Measurements from ENCODE around the gene TRPC6. TPM values are rescaled to one million over a fixed set of nuclear protein-coding genes. Genes with fewer than 3 reads are reported as not detected.

The TRPC6 gene
- total RNA-seq, 4 donors from 2014 or later: 1.9 to 14.0 (median 3.9) TPM

- ATAC-seq (ENCODE audit: low FRiP score) (no peak), DNase-seq (ENCODE audit: low spot score) (no peak)
- no peak for TF ChIP-seq CTCF (IDR thresholded peaks at IDR 0.05)
These were observed 8.9 kb downstream of the TRPC6 start for GRCh38 chr11:101574886-101575285.

GRCh38 chr11:101567071-101567470 is 16.7 kb downstream of the TRPC6 start:
- ATAC-seq (ENCODE audit: low FRiP score): no peak
- no peak for TF ChIP-seq CTCF (IDR thresholded peaks at IDR 0.05)
- DNase-seq (ENCODE audit: low spot score): no peak

- TF ChIP-seq CTCF (IDR thresholded peaks at IDR 0.05): no peak
- DNase-seq (ENCODE audit: low spot score) (no peak), ATAC-seq (ENCODE audit: low FRiP score) (no peak)
These were observed 17.2 kb downstream of the TRPC6 start for GRCh38 chr11:101566626-101567025.

GRCh38 chr11:101563166-101563565 is 20.6 kb downstream of the TRPC6 start:
- TF ChIP-seq CTCF (IDR thresholded peaks at IDR 0.05): no peak

GRCh38 chr11:101555366-101555765 is 28.4 kb downstream of the TRPC6 start:
- TF ChIP-seq CTCF (IDR thresholded peaks at IDR 0.05): no peak
- ATAC-seq (ENCODE audit: low FRiP score): no peak
- DNase-seq (ENCODE audit: low spot score): no peak

More at GRCh38 chr11:101563166-101563565, 20.6 kb downstream of the TRPC6 start:
- DNase-seq (ENCODE audit: low spot score) (no peak), ATAC-seq (ENCODE audit: low FRiP score) (no peak)

- TF ChIP-seq CTCF (IDR thresholded peaks at IDR 0.05): no peak
- ATAC-seq (ENCODE audit: low FRiP score) (no peak), DNase-seq (ENCODE audit: low spot score) (no peak)
These were observed 29.9 kb downstream of the TRPC6 start for GRCh38 chr11:101553891-101554292.

- no peak for TF ChIP-seq CTCF (IDR thresholded peaks at IDR 0.05)
- no peak for ATAC-seq (ENCODE audit: low FRiP score)
- DNase-seq (ENCODE audit: low spot score): no peak
These were observed 30.9 kb downstream of the TRPC6 start for GRCh38 chr11:101552888-101553287.

Measured in omental fat pad (tissue), 4 donors.